Astrocyte (in vitro differentiated cells and primary cell): ENCODE results near the gene FCER2.

Experiments used
- EZH2 ChIP-seq: IDR thresholded peaks from 2 replicates; pipeline ENCODE4 v1.6.1; 2012; ENCODE audit warnings: mild to moderate bottlenecking, low read length, inconsistent platforms; ENCODE audit not compliant: insufficient read depth
- TF ChIP-seq, protein P1 (sequence below): IDR thresholded peaks from 2 replicates; pipeline ENCODE4 v1.5.1; 2011; ENCODE audit warnings: low read depth, mild to moderate bottlenecking, inconsistent platforms, low read length, moderate library complexity; ENCODE audit not compliant: insufficient read depth

DNA sequence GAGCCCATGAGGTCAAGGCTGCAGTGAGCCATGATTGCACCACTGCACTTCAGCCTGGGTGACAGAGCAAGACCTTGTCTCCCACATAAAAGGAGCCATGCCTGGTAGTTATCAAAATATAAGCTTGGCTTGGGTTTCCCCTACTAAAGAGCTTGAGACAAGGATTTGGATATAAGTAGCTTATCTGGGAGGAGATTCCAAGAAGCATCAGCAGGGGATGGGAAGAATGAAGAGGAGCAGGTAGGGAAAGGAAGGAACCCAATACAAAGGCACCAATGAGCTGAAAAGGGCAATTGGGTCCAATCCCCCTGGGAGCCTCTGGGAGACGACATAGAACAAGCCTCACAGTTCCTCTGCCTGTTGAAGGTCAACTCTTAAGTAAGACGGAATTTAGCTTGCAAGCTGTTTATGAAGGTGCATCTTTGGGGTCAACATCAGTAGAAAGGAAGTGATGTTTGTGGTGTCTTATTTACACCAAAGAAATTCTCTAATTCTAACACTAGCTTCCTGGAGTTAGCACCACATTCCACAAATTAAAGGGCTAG lies 37.4 kb upstream of the FCER2 start:
- TF ChIP-seq, protein P1, sequence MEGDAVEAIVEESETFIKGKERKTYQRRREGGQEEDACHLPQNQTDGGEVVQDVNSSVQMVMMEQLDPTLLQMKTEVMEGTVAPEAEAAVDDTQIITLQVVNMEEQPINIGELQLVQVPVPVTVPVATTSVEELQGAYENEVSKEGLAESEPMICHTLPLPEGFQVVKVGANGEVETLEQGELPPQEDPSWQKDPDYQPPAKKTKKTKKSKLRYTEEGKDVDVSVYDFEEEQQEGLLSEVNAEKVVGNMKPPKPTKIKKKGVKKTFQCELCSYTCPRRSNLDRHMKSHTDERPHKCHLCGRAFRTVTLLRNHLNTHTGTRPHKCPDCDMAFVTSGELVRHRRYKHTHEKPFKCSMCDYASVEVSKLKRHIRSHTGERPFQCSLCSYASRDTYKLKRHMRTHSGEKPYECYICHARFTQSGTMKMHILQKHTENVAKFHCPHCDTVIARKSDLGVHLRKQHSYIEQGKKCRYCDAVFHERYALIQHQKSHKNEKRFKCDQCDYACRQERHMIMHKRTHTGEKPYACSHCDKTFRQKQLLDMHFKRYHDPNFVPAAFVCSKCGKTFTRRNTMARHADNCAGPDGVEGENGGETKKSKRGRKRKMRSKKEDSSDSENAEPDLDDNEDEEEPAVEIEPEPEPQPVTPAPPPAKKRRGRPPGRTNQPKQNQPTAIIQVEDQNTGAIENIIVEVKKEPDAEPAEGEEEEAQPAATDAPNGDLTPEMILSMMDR: no peak
- TF ChIP-seq EZH2: no peak
